HG03139 (cell line): ENCODE results near the gene TWIST2.

Source experiments
- ATAC-seq: cut with Tn5 transposase; IDR thresholded peaks from one replicate; pipeline ENCODE4 v1.9.1; 2021; ENCODE audit not compliant: unreplicated experiment

The TWIST2 gene

DNA sequence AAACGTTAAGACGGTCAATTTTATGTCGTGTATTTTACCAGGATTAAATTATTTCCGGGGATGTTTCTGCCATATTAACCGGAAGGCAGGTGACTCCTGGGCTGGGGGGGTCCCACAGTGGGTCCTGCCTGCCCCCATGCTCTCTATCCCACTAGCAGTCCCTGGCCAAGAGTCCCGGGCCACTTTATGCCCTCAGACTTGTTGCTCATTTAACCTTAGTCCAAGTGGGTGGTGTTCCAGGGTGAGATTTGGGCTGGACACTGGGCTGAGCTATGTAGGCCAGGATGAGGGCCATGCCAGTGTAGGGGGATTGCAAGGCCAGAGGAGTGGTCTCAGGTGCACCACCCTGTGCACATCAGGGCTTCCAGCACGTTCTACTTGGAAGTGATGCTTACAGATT lies 24.1 kb downstream of the TWIST2 start:
- ATAC-seq, result no peak

DNA sequence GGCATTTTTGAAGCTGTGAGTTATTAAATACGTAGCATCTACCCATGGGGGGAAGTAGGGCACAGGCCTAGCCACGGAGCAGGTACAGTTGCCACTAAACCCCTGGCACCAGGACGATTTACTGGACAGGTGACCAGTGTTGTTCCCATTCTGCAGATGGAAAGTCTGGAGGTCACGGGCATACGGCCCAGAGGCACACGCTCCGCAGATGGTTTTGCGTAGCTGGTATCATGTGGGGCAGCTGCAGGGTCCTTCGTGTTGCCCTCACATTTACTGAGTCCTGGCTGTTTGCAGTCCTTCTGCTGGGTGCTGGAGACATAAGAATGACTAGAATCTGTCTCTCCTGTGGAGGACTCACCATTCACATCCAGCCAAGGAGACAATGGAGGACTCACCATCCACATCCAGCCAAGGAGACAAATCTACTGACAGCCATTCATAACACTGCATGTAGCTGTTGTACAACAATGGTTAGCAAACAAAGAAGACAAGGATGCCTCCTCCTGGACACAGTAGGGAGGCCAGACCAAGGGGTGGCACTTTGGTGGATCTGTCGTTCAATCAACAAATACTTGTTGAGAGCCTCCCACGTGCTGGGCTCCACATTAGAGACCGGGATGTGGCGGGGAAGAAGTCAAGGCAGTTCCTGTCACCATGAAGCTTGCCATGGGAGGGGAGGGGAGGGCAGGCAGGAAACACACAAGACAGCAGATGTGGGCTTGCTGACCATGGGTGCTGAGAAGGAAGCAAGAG lies 24.9 kb downstream of the TWIST2 start:
- ATAC-seq, result no peak

DNA sequence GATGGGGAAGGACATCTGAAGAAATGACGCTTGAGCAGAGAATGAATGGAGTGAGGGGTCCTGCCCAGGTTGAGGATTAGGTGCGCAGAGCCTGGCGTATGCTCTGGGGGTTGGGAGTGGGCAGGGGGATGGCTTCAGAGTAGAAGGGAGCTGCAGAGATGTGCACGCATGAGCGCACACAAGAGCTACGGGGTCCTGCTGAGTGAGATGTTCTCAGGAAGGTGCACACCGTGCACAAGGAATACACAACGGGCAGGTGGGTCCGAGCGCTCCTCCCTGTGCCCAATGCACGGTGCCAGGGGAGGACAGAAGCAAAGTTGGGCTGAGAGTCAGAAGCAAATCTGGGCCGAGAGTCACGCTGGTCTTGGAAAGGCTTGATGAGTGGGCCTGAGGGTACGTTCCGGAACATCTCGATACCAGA lies 25.5 kb downstream of the TWIST2 start:
- no peak for ATAC-seq

DNA sequence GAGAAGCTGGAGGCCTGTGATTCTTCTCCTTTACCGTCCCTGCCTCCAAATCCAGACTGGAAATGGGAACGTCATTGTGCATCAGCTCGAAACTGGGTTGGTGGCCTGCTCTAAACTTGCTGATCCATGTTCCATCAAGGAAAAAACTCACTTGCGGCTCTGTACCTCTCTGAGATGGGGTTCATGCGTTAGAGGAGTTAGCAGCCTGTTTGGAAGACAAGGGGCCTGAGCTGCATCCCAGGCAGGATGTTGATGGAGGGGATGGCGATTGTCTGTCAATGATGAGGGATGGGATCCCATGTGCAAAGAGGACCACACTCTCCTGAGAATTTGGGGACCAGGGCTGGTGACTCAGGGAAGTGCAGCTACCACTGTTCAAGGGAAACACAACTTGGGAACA lies 26.0 kb downstream of the TWIST2 start:
- ATAC-seq, result no peak

DNA sequence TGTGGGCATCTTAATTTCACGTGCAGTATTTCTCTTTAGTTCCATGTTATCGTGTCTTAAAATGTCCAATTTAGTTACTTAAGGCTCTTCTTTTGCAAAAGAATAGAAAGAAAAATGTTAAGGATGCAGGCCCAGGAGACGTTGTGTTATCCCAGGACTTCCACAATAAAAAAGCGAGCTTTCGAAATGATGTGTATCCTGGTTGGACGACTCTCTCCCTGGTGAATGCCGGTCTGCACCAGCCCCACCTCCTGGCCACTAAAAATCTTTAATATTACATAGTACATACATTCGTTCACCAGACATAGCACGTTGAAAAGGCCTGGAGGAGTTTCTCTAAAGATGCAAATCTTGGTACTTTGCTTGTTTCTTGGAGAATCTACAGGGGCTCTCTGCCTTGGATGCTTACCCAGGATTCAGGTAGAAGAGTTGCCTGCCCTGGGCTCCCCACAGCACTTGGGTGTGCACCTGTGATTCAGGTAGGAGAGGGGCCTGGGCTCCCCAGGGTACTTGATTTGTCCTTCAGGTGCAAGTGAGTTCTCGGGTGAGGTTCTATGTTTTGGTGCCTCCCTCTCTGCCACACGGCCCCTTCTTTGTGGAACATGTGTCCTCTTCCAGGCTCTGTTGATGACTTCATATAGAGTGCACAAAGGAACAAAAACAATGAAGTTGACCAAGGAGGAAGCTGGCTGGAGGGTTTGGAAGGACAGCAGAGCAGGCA lies 26.6 kb downstream of the TWIST2 start:
- ATAC-seq, result no peak

DNA sequence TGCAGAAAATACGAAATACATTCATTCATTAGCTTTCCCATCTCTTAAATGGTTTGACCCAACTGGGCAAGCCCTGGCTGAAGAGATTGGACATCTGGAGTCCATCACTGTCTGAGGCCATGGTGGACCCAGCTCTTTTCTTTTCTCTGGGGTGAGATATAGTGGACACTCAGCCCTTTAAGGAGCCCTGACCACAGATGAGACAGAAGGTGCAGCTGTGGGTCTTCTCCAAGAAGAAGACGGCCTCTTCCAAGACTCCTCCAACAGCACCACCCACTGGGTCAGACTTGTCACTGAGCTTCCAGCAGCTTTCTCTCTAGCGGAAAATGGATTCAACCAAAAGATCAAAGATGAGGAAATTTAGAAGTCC lies 27.2 kb downstream of the TWIST2 start:
- no peak for ATAC-seq

DNA sequence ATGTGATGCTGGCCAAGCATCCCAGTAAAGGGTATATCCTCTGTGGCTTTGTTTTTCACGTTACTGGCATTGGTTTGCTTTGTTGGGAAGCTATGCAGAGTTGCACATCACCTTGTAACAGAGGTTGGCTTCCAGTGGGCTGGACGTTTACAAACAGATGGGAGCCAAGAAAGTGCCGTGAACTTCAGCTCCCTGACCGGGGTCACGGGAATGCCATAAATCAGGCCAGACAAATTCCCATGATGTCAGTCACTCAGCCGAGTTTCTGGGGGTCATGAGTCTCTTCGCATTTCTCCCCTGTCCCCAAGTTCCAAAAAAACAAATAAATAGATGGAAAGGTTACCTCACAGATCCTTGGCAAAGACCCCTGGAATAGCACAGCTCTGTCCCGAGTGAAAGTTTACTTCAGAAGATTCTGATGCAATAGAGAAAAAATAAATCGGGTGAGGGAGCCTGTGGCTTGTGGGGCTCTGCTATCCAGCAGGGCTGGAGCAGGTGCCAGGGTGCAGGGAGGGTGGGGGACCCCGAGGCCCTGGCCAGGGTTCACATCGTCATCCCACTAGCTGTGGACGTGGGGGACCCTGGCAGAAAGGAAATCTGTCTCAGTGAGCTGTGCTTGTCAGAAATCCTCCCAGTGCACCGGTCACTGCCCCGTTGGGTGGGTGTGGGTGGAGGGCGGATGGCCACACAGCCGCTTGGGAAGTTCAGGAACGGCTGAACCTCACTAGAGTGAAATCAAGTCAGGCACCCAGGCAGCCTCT lies 27.8 kb downstream of the TWIST2 start:
- ATAC-seq, result no peak

DNA sequence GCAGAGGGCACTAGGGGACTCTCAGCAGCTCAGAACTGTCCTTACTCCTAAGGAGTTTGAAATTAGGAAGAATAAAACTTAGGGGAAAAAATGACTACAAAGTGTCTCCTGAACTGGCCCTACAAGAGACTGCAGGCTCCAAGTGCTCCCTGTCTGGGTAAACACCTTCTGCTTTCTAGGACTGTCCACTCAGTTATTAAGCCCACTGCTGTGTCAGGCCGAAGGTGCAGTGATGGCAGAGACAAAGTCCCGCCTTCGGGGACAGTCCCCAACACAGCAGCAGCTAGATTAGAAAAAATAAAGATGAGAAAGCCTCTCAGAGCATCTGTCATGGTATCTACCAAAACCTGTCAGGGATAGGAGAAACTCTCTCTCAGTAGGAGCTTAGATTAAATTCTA lies 28.3 kb downstream of the TWIST2 start:
- ATAC-seq, result no peak

DNA sequence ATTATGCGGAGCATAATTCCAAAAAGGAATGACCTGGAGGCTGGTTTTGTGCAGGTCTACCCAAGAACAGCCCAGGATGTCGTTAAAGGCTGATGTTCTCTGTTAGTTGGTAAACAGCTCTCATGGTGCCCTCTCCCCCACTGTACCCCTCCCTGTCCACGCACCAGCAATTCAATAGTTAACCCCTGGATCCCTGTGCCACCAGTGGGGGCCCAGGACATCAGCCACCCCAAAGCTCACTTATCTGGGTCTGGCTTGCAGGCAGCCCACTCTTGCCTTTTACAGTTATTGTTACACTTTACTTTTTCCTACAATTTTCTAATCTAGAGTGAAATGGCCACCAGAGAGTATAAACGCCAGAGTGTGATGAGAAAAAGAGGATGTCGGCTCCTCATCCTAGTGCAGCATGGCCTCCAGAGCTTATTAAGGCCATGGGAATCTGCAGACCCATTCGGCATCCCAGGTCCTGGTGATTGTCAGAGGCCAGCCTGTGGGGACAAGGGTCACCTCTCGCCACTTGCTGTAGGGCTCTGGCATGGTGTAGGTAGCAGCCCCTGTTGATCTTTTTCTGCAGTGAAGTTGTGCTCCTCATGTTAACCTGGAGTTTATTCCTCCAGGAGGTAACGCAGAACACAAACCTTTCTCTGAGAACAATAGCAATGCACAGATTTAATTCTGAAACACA lies 30.3 kb downstream of the TWIST2 start:
- ATAC-seq, result no peak

DNA sequence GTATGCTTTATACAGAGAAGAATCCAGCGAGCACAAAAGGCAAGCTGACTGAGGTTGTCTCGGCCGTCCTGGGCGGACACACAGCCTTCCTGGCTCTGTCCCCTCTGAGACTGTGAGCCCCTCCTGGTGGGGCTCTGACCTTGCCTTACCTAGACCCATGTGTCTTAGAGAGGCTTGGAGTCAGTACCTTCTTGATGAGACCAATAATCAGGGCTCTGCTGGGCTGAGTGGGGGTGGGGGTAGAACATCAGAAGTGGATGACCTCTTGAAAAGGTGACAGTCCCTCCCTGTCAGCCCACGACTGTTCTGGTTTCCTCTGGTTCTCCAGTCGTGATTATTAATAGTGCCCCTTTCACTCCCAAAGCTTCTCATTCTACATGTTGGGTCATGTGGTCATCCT lies 31.2 kb downstream of the TWIST2 start:
- ATAC-seq, result no peak

DNA sequence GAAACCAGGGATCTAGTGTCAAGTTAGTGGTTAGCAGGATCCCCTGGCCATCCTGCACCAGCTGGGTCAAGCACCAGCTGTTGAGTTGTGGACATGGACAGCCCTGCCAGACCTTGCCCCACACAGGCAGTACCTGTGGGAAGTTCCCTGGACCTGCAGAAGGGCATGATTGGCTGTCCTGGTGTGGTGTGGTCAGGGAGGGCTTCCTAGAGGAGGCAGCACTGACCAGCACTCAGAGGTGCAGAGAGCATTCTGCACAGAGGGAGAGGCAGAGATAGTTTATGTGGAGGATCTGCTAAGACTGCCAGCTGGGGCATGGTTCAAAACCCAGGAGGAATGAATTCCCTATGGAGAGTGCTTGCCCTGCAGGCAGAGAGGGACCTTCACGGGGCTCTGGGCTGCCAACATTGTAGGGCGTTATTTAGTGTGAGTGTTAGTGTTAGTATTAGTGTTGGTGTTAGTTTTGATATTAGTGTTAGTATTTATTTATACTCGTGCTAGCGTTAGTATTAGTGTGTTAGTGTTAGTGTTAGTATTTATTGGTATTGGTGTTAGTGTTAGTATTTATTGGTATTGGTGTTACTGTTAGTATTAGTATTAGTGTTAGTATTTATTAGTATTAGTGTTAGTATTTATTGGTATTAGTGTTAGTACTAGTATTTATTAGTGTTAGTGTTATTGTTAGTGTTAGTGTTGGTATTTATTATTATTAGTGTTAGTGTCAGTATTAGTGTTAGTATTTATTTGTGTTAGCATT lies 31.9 kb downstream of the TWIST2 start:
- ATAC-seq, result no peak

DNA sequence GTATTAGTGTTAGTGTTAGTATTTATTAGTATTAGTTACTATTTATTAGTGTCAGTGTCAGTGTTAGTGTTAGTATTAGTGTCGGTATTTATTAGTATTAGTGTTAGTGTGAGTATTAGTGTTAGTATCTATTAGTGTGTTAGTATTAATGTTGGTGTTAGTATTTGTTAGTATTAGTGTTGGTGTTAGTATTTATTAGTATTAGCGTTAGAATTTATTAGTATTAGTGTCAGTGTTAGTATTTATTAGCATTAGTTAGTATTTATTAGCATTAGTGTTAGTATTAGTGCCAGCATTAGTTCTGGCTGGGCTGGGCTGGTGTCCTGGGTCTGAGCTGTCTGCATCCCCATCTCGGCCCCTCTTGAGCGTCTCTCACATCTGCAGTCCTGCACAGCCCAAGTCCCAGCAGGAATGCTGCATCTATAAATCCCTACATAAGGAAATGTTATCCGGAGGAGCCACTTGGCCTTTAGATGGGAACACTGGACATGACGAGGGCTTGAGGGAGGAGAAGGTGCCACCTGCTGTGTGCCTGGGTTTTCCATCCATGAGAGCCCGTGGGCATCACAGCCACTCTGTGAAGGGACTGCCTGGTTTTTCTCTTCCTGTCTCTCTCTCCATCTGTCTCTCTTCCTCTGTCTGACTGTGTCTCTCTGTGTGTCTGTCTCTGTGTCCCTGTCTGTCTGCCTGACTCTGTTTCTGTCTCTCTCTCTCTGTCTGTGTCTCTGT lies 33.6 kb downstream of the TWIST2 start:
- ATAC-seq, result no peak

DNA sequence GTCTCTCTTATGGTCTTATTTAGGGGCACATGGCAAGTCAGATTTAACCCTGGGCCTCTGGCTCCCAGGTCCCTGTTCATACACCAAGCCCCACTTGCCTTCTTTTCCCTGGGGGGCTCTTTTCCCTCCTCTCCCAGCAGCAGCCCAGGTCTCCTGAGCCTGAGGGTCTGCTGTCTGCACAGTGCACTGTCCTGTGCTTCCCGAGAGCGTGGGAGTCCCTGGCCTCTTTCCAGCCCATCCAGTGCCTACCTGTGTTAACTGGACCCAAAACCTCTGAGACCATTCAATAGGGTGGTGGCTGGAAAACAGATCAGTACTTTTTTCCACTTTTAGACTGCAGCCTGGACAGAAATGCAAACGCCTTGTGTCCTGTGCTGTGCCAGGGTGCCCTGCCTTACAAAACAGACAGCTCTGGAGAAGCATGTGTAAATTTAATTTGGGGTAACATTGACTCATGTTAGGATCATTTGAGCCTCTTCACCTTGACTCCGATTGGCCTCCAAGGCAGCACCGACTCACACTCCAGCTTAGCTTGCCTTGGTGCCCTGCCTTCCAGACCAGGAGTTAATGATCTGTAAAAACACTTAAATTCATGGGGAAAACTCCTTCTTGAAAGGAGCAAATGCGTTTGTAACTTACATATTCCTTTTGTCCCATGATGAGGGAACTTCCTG lies 34.3 kb downstream of the TWIST2 start:
- no peak for ATAC-seq

DNA sequence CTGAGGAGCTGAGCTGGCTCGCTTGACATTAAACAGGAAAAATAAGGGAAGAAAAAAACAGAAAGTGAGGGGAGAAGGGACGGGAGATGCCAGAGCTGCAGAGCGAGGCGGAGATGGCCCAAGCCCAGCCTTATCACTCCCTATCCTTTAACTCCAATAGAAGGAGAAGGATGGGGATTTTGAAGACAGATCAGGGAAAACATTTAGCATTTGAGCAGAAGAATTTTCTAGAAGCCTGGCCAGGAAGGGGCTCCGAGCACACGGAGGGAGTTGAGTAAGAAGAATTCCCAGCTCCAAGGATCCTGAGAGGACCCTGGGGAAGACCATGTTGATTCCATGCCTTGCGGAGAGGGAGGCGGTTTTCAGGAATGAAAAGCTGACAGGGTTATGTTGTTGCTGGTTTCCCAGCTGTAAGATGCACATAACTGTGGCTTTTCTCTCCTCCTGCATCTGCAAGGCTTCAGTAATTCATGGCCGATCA lies 35.6 kb downstream of the TWIST2 start:
- ATAC-seq, result no peak

DNA sequence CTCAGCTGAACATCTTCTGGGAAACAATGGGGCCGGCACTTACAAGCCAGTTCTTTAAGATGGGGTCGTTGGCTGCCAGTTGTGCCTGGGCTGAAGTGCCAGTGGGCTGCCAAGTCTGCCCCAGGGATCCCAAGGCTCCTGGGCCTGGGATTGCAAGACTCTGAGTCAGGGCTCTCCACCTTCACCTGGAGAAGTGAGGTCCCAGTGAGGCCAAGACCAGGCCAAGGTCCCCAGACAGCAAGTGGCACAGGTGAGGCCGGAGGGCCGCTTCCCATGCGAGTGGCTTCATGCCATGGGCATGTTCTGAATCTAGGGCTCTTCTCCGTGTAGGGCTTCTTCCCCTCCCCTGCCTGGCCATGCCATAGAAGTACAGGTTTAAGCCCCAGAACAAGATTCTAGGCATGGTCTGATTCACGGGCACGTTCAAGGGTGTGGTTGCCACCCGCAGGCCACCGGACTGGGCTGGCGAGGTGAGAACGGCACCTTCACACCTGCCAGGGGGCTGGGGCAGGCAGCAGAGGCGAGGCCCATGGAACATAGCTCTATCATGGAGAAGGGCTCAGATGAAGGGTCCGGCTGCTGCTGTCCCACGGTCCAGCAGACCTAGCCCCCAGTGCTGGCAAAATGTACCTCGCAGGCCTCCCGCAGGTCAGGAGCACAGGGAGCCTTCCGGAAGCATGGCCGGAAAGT lies 36.4 kb downstream of the TWIST2 start:
- ATAC-seq, result no peak

DNA sequence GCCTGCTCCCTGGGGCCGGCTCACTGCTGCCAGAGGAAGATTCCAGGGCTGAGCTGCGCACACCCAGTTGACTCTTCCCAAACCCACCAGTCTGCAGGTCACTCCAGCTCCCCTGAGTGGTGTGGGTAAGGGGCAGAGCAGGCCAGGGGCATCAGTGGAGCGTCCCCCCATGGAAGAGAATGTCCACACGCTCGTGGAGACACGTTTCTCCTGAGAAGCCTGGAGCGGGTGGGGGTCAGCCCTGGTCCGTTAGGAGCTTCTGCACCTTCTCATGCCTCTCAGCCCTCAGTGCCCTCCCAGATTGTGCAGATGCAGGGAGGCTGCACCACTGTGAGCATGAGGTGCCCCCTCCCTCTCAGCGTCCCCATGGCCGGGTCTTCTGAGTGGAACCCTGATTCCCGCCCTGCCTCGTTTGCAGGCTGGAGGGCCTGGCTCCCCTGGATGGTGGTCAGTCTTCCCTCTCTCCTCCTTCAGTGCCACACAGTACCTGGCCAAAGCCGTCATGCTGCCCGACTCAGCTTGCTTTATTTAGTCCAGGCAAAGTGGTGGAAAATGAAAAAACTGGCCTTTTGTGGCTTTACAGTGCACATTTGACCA lies 37.0 kb downstream of the TWIST2 start:
- no peak for ATAC-seq

DNA sequence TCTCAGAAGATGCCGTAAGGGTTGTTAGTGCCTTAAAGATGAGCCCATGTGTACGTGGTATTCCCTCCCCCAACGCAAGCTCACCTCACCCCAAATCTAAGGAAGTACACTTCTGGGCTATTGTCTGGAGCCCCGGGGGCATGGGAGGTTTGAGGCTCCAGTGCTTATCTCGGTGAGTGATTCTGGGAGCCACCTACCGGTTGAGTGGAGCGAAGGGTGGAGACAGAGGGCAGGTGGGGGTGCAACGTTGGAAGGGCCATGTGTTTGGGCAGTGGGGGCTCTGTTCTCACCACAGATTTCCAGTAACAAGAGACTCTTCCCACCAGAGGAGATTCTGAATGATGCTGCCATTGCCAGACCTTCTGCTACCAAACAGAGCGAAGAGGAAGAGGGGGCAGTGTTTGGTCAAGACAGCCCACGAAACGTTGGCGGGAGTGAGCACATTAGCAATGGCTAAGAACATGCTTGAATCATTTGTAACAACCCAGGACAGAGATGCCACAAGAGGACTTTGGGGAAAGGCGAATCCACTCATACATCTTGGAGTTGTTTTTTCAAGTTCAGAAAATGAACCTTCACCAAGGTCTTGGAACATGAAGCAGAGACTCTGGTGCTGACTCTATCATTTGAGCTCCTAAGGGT lies 38.7 kb downstream of the TWIST2 start:
- no peak for ATAC-seq

DNA sequence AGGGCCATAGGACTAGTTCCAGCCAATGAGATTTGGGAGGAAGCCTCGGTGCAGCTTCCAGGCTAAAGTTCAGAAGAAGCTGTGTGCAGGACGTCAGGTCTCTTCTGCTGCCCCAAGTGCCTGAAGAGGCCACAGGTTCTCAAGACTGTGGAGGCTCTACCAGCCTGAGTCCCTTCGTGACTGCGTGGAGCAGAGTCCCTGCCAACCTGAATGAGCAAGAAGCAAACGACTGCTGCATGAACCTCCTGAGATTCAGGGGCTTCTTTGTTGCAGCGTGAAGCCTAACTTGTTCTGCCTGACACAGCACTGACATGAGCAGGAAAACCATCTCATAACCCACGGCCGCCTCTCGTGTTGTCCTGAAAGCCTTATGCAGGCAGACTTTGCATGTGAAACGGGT lies 39.7 kb downstream of the TWIST2 start:
- no peak for ATAC-seq
